Measurements from ENCODE around the gene LCN1. TPM values are rescaled to one million over a fixed set of nuclear protein-coding genes. Genes with fewer than 3 reads are reported as not detected.

LCN1 gene
- total and polyA plus RNA-seq, 4 donors = not detected

DNA sequence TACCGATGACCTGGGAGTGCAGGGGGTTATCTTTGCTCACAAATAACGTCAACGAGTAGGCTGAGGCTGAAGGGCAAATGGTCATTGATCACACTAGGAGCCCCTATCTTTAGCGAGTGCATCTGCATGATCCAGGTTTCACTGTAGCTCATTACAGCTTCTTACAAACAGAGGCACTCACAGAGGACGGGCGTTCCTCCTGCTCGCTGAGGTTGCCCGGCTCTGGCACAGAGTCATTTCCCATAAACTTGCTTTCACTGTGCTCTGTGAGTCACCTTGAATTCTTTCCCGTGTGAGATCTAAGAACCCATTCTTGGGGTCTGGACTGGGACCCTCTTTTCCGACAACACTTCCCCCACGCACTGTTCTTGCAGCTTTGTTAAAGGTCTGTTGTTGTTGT, 38.4 kb downstream of the LCN1 start:
- H3K9me3 ChIP-seq (ENCODE audit: control insufficient read depth in 4 of 4, low read length in 3 of 4) = peaks cover 0 to 3% (median 0%) of the 10 kb centered on the region in 4 donors
- no peaks in the 10 kb centered on the region for H3K4me1 ChIP-seq (ENCODE audit: control insufficient read depth in 4 of 4, insufficient read depth in 4 of 4, low read length in 3 of 4)
- no peak overlapping the region for H3K4me3 ChIP-seq (ENCODE audit: low read depth in 1 of 3, low read length in 3 of 3)
- H3K36me3 ChIP-seq (ENCODE audit: control insufficient read depth in 4 of 4, insufficient read depth in 3 of 4, low read depth in 1 of 4, low read length in 3 of 4) = no peaks in the 10 kb centered on the region
- no peak for DNase-seq (ENCODE audit: low spot score)
- no peak overlapping the region for H3K27ac ChIP-seq (ENCODE audit: low read depth in 1 of 2, low read length in 2 of 2)
- TF ChIP-seq YY1 (IDR thresholded peaks at IDR 0.05) (no peak), FOXA1 (IDR thresholded peaks at IDR 0.05) (no peak), TAF1 (conservative IDR thresholded peaks at IDR 0.05) (no peak)
- TF ChIP-seq, protein P1, sequence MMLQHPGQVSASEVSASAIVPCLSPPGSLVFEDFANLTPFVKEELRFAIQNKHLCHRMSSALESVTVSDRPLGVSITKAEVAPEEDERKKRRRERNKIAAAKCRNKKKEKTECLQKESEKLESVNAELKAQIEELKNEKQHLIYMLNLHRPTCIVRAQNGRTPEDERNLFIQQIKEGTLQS (IDR thresholded peaks at IDR 0.05) = no peak
- TF ChIP-seq, protein P2, sequence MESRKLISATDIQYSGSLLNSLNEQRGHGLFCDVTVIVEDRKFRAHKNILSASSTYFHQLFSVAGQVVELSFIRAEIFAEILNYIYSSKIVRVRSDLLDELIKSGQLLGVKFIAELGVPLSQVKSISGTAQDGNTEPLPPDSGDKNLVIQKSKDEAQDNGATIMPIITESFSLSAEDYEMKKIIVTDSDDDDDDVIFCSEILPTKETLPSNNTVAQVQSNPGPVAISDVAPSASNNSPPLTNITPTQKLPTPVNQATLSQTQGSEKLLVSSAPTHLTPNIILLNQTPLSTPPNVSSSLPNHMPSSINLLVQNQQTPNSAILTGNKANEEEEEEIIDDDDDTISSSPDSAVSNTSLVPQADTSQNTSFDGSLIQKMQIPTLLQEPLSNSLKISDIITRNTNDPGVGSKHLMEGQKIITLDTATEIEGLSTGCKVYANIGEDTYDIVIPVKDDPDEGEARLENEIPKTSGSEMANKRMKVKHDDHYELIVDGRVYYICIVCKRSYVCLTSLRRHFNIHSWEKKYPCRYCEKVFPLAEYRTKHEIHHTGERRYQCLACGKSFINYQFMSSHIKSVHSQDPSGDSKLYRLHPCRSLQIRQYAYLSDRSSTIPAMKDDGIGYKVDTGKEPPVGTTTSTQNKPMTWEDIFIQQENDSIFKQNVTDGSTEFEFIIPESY (IDR thresholded peaks at IDR 0.05) = no peak
- TF ChIP-seq, protein P3, sequence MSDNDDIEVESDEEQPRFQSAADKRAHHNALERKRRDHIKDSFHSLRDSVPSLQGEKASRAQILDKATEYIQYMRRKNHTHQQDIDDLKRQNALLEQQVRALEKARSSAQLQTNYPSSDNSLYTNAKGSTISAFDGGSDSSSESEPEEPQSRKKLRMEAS (IDR thresholded peaks at IDR 0.05) = no peak
- WGBS = 35% methylated on average over 11 of the region's 11 CpGs
- peaks cover 0 to 8% (median 1%) of the 10 kb centered on the region in 4 donors for H3K27me3 ChIP-seq (ENCODE audit: control insufficient read depth in 4 of 4, insufficient read depth in 4 of 4, low read length in 3 of 4)
- no peak overlapping the region for H3K9ac ChIP-seq (ENCODE audit: low read depth in 1 of 2, low read length in 2 of 2)

DNA sequence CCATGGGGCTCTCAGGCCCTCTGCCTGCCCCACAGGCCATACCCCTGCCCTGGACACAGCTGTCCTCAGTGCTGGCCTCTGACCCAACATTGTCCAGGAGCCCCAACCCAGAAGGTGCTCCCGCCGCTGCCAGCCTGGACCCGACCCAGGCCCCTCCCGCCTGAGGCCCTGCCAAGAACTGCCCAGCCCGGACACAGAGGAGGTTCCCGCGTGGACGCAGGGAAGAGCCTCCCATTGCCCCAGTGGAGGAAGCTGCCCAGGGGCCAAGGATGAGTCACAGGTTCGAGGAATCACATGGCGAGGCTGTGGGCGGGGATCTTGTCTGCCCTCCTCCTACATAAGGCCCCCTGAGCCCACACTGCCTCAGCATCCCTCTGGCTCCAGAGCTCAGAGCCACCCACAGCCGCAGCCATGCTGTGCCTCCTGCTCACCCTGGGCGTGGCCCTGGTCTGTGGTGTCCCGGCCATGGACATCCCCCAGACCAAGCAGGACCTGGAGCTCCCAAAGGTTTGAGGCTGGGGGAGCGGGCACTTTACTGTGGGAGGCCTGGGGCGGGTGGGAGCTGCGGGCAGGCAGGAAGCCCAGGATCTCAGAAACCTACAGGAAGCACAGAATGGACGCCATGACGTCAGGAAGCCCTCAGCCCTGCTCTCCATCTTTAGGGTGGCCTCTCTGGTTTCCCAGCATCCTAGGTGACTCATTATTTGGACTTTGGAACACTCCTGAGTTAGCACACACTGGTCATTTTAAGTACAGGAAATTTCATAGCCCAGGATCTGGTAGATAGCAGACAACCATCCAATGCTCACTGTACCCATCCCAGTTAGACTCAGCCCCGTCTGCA, 40.4 kb downstream of the LCN1 start, which contains the start of gene PAEP:
Gene PAEP (plus strand): TSS at position 366 of the 844 bp plus-strand sequence.
- Histone ChIP-seq H3K9me3 (ENCODE audit: control insufficient read depth in 4 of 4, low read length in 3 of 4) (peaks cover 0 to 3% (median 0%) of the 10 kb centered on the region in 4 donors), H3K9ac (ENCODE audit: low read depth in 1 of 2, low read length in 2 of 2) (no peak within 1 kb of the TSS), H3K27me3 (ENCODE audit: control insufficient read depth in 4 of 4, insufficient read depth in 4 of 4, low read length in 3 of 4) (peaks cover 0 to 8% (median under 1%) of the 10 kb centered on the region in 4 donors), H3K4me1 (ENCODE audit: control insufficient read depth in 4 of 4, insufficient read depth in 4 of 4, low read length in 3 of 4) (no peaks in the 10 kb centered on the region), H3K4me3 (ENCODE audit: low read depth in 1 of 3, low read length in 3 of 3) (no peak within 1 kb of the TSS), H3K36me3 (ENCODE audit: control insufficient read depth in 4 of 4, insufficient read depth in 3 of 4, low read depth in 1 of 4, low read length in 3 of 4) (no peaks in the 10 kb centered on the region), H3K27ac (ENCODE audit: low read depth in 1 of 2, low read length in 2 of 2) (no peak within 1 kb of the TSS)
- 87% methylated on average over 20 of the region's 20 CpGs for WGBS
- no peak for TF ChIP-seq JUND (IDR thresholded peaks at IDR 0.05)
- DNase-seq (ENCODE audit: low spot score) = no peak

DNA sequence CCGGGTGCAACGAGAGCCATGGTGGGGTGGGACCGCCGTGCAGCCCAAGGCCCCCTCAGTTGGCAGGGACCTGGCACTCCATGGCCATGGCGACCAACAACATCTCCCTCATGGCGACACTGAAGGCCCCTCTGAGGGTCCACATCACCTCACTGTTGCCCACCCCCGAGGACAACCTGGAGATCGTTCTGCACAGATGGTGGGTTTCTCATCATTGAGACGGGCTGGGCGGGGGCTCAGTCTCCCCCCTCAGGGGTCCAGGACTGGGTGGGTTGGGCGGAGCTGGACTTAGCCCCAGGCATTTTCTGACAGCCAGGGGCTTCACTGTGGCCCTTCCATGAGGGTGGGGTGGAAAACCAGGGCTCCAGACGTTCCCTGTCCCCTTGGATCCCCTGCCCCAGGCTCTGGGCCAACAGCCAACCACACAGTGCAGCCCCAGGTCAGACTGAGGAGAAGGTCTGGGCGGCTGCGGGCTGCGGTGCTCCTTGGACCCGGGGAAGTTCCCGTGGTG, 41.0 kb downstream of the LCN1 start:
- Histone ChIP-seq H3K27ac (ENCODE audit: low read depth in 1 of 2, low read length in 2 of 2) (no peak overlapping the region), H3K36me3 (ENCODE audit: control insufficient read depth in 4 of 4, insufficient read depth in 3 of 4, low read depth in 1 of 4, low read length in 3 of 4) (no peaks in the 10 kb centered on the region), H3K27me3 (ENCODE audit: control insufficient read depth in 4 of 4, insufficient read depth in 4 of 4, low read length in 3 of 4) (peaks cover 0 to 8% (median 0%) of the 10 kb centered on the region in 4 donors), H3K9me3 (ENCODE audit: control insufficient read depth in 4 of 4, low read length in 3 of 4) (peaks cover 0 to 3% (median 0%) of the 10 kb centered on the region in 4 donors), H3K9ac (ENCODE audit: low read depth in 1 of 2, low read length in 2 of 2) (no peak overlapping the region), H3K4me3 (ENCODE audit: low read depth in 1 of 3, low read length in 3 of 3) (no peak overlapping the region), H3K4me1 (ENCODE audit: control insufficient read depth in 4 of 4, insufficient read depth in 4 of 4, low read length in 3 of 4) (no peaks in the 10 kb centered on the region)
- WGBS = 84% methylated on average over 17 of the region's 17 CpGs
- TF ChIP-seq, protein P1 (IDR thresholded peaks at IDR 0.05) = no peak
- TF ChIP-seq NR2F2 (IDR thresholded peaks at IDR 0.05) = no peak
- TF ChIP-seq HNF4A (conservative IDR thresholded peaks at IDR 0.05) = no peak
- DNase-seq (ENCODE audit: low spot score) = no peak
